Activated CD8-positive, alpha-beta memory T cell treated with anti-CD3 and anti-CD28 coated beads for 36 hours (primary cell): ENCODE measurements around the gene KIAA0232. TPM values are rescaled to one million over a fixed set of nuclear protein-coding genes. Genes with fewer than 3 reads are reported as not detected.

ENCODE experiments used
- CTCF ChIA-PET: fragments of 350-600 bp; sonication (Branson Sonifier 250); formaldehyde crosslinking; loops from one replicate; lab custom pipeline; 2021; ENCODE audit warnings: antibody characterized with exemption; lab: Charles Lee
- POLR2A ChIA-PET: fragments of 350-600 bp; sonication (Branson Sonifier 250); formaldehyde crosslinking; loops from one replicate; lab custom pipeline; 2021; ENCODE audit warnings: antibody characterized with exemption; lab: Charles Lee
- total RNA-seq, 2 experiments: library from RNA; stranded (reverse); gene quantifications; one replicate each; pipeline ENCODE4 v1.2.3, GENCODE V29; 2021

Gene KIAA0232
- total RNA-seq, 2 experiments from 2014 or later: 14.0 to 17.5 TPM

DNA sequence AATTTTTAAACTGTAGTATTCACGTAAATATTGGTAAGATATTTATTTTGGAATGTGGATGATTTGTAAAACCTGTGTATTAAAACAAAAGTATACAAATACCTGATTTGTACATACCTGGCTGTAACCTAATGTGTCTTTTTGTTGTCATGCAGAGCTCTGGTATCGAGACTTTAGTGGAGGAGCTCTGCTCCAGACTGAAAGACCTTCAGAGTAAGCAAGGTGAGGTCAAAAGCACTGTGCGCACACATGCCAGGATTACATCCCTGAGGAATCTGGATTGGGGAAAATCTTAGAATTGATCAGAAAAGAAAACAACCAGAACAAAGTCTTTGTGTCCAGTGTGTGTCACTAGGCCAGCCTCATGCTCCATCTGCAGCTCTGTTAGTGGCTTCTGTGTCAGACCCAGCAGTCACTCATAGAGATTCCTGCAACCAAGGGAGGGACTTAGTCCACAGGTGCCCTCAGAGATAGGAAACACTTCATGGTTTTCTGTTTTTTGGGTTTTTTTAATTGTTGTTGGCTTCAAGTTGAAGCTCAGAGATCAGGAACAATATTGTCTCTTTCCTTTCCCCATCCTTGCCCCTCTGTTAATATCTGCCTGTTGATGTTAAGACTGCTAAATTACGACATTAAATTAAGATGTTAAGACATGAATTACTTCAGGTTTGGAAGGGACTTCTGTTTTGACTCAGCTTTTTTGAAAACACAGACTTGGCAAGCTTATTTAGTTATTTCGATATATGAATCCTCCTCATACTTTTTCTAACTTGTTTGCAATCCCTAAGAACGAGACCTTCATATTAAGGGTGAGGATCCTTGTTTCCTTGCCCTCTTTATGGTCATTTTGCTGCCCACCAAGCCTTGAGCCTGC is 74.7 kb downstream of the KIAA0232 start:
- ChIA-PET CTCF (interaction anchor here (1.1 to 1.4 kb wide), 2 partner anchors 16 to 81 kb away, joined by 3 to 5 read pairs; no protein-coding TSS in a partner anchor), POLR2A (interaction anchor here (0.7 kb wide), 1 partner anchor 135 kb away, joined by 4 read pairs; no protein-coding TSS in a partner anchor)

DNA sequence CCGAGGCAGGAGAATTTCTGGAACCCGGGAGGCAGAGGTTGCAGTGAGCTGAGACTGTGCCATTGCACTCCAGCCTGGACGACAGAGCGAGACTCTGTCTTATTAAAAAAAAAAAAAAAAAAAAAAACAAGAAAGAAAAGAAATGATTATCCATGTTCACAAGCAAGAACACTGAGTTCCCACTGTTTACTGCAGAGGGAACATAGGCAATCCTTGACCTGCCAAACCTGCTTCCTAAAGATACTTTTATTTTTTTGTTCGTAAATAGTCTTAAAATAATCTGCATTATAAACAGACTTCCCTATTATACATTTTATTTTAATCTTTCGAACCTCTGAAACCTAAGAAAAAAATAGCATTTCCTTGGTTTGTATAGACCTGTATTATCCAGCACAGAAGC is 76.5 kb downstream of the KIAA0232 start:
- ChIA-PET CTCF (interaction anchor here (0.7 kb wide), 1 partner anchor 20 kb away, joined by 3 read pairs; no protein-coding TSS in a partner anchor), POLR2A (no interaction called here)

GRCh38 chr4:6859543-6859942 is 77.0 kb downstream of the KIAA0232 start:
- ChIA-PET CTCF (no interaction called here), POLR2A (no interaction called here)

DNA sequence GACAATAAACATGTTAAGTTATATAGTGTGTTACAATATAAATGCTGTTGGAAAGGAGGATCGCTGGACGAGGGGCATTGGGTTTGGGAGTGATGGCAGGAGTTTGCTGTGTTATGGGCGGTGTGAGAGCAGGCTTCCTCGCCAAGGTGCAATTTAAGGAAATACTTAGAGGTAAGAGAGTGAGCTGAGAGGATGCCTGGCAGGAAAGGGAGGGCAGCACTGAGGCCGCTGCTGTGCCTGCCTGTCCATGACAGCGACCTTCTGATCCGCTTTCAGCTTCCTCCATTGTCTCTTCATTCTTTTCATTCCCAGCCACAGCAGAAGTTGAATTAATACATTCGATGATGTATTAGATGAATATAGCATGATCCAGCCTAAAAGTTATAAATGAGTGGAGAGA is 85.9 kb downstream of the KIAA0232 start:
- ChIA-PET POLR2A (no interaction called here), CTCF (no interaction called here)

DNA sequence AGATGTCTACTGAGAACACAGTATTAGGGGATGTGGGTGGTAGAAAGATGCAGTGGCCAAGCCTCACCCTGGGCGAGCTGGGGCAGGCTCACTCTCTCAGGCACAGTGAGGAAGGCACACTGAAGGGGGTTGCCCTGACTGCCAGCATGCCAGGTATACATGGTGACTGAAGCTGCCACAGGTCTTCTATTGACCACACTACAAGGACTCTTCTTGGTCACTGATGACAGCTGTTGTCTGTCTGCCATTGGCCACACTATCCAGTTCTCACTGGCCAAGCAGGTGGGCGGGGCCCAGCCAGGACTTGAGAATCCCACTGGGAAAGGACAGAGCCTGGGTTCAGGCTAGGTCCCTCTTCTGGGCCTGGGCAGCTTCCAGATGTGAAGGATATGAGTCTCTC is 87.4 kb downstream of the KIAA0232 start:
- ChIA-PET POLR2A (no interaction called here), CTCF (interaction anchor here (0.6 kb wide), 1 partner anchor 64 kb away, joined by 5 read pairs; no protein-coding TSS in a partner anchor)

DNA sequence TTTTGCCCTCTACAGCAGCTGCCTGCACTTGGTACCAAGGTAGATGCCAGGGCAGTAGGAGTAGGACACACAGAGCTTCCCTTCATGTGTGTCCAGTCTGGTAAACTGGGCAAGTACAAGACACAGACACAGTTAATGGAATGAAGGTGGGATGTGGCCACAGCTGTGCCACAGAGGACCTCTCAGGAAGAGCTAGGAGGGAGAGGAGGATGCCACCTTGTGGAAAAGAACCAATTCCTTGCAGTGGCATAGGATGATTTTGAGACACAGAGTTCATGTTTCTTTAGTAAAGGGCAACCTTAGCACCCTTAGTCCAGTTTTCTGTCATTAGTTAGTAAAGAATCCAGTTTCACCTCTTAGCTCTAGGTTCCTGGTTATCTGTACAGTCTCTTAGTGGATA is 90.8 kb downstream of the KIAA0232 start:
- ChIA-PET CTCF (interaction anchor here (0.6 to 4.5 kb wide), 30 partner anchors 10 to 199 kb away, joined by 3 to 90 read pairs (median 4); partner anchors contain the start of gene BLOC1S4), POLR2A (no interaction called here)

GRCh38 chr4:6873792-6874461 is 91.4 kb downstream of the KIAA0232 start:
- ChIA-PET POLR2A (no interaction called here), CTCF (interaction anchor here (0.6 to 4.5 kb wide), 32 partner anchors 9 to 300 kb away, joined by 3 to 90 read pairs (median 4); partner anchors contain the start of gene BLOC1S4)

DNA sequence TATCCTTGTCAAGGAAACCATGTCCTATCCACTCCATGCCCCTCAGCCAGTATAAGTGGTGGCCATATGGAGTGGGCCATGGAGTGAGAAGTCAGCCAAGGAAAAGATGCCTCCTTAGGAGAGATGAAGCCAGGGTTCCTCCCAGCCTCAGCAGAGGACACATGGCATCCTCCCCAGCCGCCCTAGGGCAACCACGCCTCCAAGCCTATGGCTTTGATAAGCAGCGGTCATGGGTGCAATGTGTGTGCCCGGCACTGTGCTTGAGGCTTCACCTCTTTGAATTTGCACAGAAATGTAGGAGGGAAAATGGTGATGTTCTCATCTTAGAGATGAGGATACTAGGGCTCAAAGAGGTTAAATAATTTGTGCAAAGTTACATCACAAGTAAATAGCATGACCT is 92.5 kb downstream of the KIAA0232 start:
- POLR2A ChIA-PET: no interaction called here
- CTCF ChIA-PET: interaction anchor here (1.0 to 4.5 kb wide), 5 partner anchors 8 to 301 kb away, joined by 3 to 90 read pairs (median 12); partner anchors contain the start of gene BLOC1S4

- POLR2A ChIA-PET: no interaction called here
Observed at GRCh38 chr4:6875431-6875831, 92.9 kb downstream of the KIAA0232 start.

GRCh38 chr4:6876440-6876839 is 93.9 kb downstream of the KIAA0232 start:
- CTCF ChIA-PET: interaction anchor here (4.5 kb wide), 1 partner anchor 158 kb away, joined by 90 read pairs; the partner anchor contains the start of gene BLOC1S4
- POLR2A ChIA-PET: no interaction called here

More at GRCh38 chr4:6875431-6875831, 92.9 kb downstream of the KIAA0232 start:
- CTCF ChIA-PET: interaction anchor here (4.5 kb wide), 1 partner anchor 157 kb away, joined by 90 read pairs; the partner anchor contains the start of gene BLOC1S4

- CTCF ChIA-PET: no interaction called here
Observed at GRCh38 chr4:6877067-6877466, 94.5 kb downstream of the KIAA0232 start.

DNA sequence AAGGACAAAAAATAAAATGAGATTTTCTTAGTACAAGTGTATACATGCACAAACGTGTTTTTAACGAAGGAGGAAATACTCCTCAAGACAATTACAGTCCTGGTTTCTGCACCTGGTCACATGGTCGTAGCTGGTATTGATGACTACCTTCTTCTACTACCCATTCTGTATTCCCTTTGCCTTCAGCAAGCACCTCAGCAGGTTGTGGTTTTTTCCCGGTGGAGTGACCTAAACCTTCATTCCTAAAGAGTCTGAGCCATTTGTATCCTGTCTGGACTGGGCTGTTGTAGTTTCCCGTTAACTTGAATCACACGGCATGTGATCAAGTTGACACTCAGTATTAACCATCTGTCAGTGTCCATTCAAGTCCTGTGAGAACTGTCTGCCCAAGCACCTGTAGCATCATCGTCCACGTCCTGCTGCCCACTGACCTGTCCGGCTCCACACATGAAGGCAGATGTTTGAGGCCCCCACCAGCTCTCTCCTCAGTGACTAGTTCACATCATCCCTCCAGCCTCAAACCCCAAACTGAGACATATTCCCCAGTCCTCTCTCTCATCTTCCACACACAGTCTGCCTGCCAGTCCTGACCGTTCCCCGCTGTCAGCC is 96.0 kb downstream of the KIAA0232 start:
- ChIA-PET POLR2A (no interaction called here), CTCF (no interaction called here)

More at GRCh38 chr4:6877067-6877466, 94.5 kb downstream of the KIAA0232 start:
- POLR2A ChIA-PET: no interaction called here

DNA sequence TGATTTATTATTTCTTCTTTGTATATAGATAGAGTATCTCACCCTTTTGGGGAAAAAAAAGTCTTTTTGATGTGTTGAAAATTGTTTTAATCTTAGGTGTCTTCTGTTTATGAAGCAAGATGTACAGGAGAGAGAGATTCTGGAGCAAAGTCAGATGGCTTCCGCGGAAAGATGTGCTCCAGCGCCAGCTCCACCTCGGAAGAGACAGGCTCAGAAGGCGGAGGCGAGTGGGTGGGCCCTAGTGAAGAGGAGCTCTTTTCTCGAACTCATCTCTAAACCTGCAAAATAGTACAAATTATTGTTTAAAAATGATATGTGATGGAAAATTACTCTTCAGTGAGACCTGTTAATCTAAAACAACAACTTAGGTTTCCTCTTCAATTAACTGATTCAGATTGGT is 98.2 kb downstream of the KIAA0232 start:
- CTCF ChIA-PET: no interaction called here

DNA sequence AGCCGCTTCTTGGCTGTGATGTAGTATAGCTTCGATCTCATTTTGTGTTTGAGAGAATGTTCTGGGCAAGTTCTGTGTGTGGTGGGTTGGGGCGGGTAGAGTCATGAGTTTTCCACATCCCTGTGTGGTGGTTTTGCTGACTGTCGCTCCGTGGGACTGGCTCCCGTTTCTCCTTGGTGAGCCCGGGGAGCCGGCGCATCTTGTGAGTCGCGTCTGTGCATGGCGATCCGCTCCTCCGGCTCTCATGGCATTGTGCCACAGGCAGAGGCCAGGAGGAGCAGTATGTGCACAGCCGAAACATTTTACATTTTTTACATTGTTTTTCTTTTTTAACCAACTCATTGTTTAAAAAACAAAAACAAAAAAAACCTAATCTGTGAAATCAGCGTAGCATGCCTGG is 99.4 kb downstream of the KIAA0232 start:
- CTCF ChIA-PET: interaction anchor here (1.9 to 2.1 kb wide), 2 partner anchors 8 to 161 kb away, joined by 10 to 12 read pairs; no protein-coding TSS in a partner anchor
- POLR2A ChIA-PET: no interaction called here

More for the DNA sequence above, 98.2 kb downstream of the KIAA0232 start:
- POLR2A ChIA-PET: no interaction called here

DNA sequence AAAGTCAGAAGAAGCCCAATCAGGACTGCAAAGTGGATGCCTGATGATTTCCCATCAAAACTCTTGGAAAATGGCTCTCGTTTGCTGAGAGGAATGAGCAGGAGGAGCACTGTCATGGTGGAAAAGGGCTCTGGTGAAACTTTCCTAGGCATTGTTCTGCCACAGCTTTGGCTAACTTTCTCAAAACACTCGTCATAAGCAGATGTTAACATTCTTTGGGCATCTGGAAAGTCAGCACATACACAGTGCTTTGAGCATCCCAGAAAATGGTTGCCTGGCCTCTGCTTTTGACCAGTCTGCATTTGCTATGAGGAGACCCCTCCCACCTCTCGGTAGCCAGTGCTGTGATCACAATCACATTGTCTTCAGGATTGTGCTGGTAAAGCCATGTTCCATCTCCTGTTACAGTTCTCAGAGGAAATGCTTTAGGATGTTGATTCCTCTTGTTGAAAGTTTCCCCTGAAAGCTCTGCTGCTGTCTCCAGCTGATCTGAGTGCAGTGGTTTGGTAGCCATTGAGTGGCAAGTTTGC is 101.9 kb downstream of the KIAA0232 start:
- ChIA-PET CTCF (interaction anchor here (1.3 to 2.2 kb wide), 3 partner anchors 9 to 11 kb away, joined by 3 to 12 read pairs (median 9); no protein-coding TSS in a partner anchor), POLR2A (no interaction called here)

DNA sequence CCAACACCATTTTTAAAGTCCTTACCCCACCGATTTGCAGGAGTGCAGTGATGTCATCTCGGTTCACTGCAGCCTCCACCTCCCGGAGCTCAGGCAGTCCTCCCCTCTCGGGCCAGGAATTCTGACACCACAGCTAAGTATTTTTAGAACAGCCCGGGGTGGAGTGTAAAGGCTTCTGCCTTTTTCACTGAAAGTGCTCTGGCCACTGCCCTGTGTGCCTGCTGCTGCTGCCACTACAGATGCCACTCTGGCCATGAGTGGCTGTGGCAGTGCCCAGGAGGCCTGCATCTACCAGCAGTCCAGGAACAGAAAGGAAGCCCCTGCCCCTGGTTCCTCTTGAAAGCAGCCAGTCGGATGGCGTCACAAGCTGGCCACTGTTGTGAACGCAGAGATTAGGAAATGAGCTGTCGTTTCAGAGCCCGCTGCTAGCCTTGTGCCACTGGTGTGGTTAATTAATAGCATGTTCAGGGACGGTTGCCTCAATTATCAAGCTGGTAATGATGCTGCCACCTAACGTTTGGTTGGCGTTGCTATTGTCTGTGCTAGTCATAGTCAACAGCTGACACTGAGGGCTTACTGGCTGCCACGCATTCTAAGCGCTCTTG is 103.5 kb downstream of the KIAA0232 start:
- ChIA-PET CTCF (interaction anchor here (0.7 to 2.2 kb wide), 5 partner anchors 13 to 190 kb away, joined by 3 to 9 read pairs (median 4); no protein-coding TSS in a partner anchor), POLR2A (interaction anchor here (1.2 kb wide), 1 partner anchor 23 kb away, joined by 4 read pairs; no protein-coding TSS in a partner anchor)

DNA sequence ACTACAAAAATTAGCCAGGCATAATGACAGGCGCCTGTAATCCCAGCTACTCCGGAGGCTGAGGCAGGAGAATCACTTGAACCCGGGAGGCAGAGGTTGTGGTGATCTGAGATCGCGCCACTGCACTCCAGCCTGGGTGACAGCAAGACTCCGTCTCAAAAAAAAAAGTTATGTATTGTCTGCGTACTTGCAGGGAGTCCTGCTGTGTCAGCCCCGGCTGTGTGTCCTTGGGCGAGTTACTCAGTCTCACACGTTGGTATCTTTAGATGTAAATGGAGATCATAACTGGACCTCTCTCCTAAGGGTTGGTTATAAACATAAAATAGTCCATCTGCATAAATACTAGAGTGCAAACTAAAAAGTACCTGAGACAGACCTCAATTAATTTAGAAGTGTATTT is 104.4 kb downstream of the KIAA0232 start:
- POLR2A ChIA-PET: interaction anchor here (1.0 kb wide), 1 partner anchor 23 kb away, joined by 4 read pairs; the partner anchor contains the start of gene TBC1D14

More for the DNA sequence above, 104.4 kb downstream of the KIAA0232 start:
- CTCF ChIA-PET: interaction anchor here (1.5 kb wide), 1 partner anchor 167 kb away, joined by 6 read pairs; no protein-coding TSS in a partner anchor
